RCC 7860 (cell line): ENCODE results near the gene THOC7.

ENCODE experiments used
- DNase-seq: peaks from one replicate; pipeline ENCODE4 v3.0.0-alpha.2; 2015; ENCODE audit warnings: low spot score
- FAIRE-seq: peaks from 2 replicates; lab custom pipeline; 2012; peaks lifted over from hg19 to GRCh38; lab: Jason Lieb, UNC

THOC7 gene

DNA sequence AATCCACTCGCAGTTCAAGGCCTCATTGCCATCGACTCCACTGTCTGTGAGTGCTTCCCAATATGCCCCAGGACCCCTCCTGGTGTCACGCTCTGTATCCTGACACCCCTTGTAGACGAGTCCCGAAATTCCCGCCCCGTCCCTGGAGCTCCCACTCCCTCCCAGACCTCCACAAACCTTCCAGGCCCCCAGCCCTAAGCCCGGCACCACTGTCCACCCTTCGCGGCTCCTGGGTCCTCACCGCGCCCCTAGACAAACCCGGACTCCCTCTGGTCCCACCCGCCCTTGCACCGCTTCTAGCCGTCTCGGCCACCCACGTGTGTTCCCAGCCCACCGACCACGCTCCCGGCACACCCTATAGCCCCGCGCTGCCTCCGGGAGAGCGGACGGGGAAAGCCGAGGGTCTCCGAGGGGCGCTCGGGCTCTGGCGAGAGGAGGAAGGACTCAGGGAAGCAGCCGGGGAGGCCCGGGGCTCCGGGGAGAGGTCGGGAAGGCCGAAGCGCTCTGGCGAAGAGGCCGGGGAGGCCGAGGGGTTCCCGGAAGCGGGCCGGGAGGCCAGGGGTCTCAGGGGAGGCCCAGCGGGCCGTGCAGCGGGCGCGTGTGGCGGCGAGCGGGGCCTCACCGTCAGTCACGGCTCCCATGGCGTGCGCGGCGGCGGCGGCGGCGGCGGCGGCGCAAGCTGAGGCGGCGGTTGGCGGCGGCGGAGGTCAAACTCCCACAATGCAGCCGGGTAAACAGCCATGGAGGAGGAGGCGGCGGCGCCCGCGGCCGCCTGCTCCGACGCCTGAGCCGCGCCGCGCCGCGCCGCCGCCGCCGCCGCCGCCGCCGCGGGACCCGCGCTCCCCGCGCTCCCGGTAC, at the start of gene THOC7, which contains the start of gene ATXN7:
TSS of gene THOC7 (minus strand) at position 656 of the 858 bp plus-strand sequence. CDS start at position 641, 15 bp downstream.
TSS of gene ATXN7 (plus strand) at position 718 of the 858 bp plus-strand sequence. CDS start 48,732 bp downstream, outside the sequence.
- no peak for DNase-seq
- FAIRE-seq, result no peak

DNA sequence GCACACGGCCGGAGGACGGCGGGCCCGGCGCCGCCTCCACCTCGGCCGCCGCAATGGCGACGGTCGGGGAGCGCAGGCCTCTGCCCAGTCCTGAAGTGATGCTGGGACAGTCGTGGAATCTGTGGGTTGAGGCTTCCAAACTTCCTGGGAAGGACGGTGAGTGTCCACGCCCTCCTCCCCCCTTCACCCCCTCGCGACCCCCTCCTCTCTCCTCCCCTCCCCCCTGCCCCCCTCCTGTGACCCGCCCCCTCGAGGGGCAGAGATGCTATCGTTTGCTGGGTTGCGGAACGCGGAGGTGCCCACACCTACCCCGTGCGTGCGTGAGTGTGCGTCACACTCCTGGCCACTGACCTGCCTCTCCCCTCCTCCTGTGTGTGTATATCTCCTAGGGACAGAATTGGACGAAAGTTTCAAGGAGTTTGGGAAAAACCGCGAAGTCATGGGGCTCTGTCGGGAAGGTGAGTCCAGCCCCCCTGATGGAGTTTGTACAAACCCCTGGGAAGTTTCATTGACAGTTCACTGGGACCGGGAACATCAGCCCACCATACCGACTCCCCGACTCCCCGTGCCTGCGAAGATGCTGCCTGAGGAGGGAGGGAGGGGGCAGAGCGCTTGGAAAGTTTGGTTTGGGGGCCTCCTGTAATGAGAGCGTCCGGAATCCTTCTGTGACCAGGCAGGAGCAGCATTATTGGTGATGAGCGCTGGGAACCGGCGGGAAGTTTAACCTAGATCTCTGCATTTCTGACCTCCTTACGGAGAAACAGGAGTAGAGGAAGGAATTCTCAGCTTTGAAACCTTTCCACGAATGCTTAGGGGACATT, 49.4 kb upstream of the THOC7 start:
- DNase-seq (peak; percentile 40), FAIRE-seq (no peak)

DNA sequence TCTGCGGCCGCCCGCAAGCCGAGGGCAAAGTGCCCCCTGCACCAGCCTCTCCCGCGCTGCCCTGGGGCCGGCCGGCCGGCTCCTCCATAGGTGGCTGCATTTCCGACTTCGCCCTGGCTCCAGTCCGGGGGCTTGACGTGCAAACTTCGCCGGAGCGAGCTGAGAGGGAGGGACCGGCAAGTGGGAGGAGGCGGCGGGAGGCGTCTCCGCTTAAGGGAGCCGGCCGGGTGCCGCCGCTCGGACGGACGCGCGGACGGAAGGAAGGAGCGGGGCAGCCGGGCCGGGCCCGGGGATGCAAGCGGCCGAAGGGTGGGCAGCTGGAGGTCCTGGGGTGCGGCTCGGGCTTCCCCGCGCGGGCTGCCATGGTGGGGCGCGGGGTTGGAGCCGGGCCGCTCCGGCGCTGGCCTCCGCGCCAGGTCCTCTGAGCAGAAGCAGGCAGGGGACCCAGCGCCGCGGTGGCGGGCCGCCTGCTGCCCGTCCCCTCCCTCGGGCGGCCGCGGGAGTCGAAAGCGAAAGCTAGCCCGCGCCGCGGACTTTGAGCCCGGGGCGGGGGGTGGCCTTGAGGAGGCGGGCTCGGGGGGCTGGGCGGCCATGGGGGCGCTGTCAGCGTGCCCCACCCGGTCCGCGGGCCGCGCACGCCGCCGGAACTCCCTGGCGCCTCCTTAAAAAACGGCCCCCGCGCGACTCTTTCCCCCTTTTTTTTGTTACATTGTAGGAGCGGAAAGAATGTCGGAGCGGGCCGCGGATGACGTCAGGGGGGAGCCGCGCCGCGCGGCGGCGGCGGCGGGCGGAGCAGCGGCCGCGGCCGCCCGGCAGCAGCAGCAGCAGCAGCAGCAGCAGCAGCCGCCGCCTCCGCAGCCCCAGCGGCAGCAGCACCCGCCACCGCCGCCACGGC, 48.5 kb upstream of the THOC7 start, which contains the start of gene SCAANT1:
TSS of gene SCAANT1 (minus strand) at position 511 of the 895 bp plus-strand sequence.
- FAIRE-seq (no peak), DNase-seq (peak; percentile 59)

DNA sequence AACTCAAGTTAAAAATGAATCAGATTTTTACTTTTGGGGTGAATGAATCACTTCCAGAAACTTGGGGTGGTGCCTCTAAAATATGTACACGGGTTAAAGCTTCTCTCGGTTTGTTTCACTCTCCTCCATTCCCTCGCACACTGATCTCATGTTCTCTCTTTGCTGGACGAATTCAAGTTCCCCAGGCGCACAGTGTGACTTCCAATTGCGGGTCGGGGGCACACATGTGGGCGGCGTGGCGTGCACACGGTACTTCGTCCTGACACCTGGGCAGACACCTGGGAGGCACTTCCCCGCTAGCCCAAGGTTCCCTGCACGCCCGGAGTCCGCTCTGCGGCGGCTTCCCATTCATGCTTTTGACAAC, 47.9 kb upstream of the THOC7 start:
- no peak for FAIRE-seq
- no peak for DNase-seq

DNA sequence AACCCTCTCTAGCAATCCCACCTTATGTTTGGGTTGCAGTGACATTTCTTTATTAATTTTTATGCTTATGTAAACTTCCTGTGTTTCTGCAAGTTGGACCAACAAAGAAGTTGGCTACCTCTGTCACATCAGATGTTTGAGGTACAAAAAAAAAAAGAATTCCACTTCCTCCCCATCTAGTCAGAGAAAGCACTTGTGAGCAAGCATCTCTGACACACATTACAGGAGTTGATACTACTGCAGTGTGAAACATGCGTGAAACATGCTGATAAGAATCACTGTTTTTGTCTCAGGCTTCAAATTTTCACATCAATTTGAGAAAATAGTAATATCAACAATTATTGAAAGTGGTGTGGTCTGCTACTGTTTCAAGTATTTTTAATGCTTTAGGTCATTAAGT, 47.3 kb upstream of the THOC7 start:
- FAIRE-seq, result no peak
- DNase-seq, result no peak

DNA sequence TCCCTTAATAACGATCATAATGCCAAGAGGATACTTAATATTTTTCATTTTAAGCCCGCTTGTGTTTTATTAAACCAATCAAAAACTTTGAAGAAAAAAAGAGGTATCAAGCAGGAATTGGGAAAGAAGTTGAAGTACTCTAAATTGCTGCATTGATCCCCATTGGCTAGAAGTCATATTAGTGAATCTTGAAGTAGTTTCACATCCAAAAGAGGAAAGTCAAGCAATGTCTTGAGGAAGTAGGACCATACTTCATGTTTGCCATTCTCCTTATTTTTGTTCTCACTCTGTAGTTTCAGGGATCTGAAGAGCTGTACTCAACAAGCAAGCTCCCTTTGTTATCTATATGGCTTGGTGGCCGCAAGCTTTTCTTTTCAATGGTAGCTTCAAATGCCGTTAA, 46.4 kb upstream of the THOC7 start:
- FAIRE-seq (no peak), DNase-seq (no peak)

DNA sequence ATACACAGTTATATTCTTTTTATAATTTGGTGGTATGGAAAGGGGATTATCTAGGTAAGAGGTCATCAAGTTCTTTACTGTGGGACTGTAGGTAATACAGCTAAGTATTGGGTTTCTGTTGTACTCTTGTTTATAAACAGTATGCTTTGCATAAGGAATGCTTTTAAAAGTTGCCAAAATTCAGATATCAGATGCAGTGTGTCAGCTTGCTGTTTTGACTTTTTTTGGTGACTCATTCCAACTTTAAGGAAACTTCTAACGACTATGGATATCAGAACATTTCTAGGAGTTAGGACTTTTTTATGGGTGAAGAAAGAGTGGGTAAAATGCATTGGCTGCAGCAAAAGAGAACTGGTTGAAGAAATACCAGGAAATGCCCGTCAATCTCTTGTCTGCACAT, 45.8 kb upstream of the THOC7 start:
- FAIRE-seq (no peak), DNase-seq (no peak)

DNA sequence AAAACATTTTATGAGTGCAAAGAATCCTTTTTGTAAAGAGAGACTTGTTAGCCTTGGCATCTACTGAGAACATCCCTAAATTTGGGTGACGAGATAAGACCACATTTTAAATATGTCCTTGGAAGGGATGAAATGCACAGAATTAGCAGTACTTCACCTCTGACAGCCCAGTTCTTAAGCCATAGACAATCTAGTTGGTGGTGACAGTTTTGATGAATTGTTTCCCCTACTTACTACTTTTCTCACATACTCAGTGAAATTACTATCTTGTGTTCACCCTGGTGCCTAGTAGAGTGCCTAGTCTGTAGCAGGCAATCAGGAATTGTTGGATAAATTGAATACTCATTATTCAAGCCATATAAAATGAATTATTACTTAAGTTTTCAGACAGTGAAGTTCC, 45.2 kb upstream of the THOC7 start:
- FAIRE-seq, result no peak
- DNase-seq, result no peak

DNA sequence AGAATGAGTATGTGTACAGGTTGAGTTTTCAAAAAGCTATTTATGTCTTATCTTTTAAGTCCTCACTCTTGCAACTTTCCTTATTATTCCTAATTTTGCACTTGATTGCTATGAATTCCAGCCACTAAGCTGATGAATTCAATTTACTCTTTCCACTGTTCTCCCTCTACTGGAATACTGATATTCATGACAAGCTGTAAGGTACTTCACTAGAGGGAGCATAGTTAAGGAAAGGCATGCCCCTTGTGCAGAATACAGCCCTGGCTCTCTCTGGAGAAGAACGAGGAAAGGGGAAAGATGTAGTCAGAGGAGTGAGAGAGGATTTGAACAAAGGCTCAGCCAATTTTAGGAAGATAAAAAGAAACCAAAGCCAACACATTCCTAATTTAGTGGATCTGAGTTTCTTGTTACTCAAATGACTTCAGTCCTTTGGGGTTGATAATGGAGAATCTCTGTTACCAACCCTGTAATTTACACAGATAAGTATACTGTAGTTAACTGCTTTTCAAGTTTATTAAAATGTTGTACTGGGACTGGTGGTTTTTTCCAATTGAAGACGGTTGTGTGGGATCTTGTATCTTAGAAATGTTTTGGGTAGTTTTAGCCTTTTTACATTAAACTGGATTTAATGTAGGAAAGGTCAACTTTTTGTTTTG, 44.6 kb upstream of the THOC7 start:
- DNase-seq (no peak), FAIRE-seq (no peak)

DNA sequence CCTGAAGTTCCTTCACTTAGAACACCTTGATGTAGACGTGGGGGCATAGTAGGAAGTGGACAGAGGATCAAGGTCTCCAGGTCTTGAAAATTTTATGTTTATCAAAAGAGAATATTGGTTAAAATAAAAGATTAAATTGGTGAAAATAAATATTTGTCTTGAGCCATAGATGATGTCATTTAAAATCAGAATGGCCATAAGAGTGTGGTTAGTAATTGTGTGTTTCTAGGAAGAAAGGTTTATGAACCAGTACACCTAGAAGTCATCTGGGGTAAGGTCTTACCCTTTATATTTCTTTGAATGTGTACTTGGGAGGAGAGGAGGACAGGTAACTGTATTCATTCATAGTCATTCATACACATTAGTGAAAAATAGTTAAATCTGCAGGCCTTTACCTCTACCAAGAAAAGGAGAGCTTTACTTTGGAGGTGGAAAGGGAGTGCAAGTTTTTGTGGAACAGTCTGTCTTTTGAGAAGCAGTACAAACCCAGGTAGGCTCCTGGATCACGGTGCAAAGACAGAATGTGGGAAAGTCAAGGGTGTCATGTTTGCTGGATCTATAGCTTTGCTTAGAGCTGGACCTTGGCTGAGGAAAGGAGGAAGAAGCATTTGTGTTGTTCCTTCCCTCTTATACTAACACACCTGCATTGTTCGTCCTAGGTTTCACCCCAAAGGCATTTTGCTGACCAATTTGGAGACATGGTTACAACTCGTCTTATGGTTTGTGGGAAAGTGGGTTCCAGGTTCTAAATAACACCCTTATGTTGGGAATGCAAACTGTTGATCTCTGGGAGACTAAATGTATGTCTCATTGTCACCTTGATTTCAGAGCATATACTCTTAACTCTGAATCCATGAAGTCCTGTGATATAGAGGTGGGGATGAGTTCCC, 42.4 kb upstream of the THOC7 start:
- FAIRE-seq, result no peak
- DNase-seq, result no peak

DNA sequence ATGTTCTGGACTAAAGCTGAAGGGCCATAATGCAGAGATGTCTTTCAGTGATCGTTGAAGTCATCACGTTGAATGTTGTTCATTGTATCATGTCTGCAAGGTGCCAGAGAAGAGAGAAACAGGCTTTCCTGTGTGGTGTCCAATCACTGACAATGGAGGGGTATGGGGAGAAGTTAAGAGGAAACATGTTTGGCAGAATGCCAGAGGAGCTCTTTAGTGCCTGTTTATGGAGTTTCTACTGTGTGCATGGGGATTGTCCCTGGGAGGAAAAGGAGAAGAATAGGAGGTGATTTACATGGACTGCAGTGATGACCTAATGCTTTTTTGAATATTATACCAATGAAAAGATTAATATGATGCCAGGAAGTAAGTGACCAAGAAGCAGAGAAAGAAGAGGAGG, 36.9 kb upstream of the THOC7 start:
- FAIRE-seq (no peak), DNase-seq (no peak)

DNA sequence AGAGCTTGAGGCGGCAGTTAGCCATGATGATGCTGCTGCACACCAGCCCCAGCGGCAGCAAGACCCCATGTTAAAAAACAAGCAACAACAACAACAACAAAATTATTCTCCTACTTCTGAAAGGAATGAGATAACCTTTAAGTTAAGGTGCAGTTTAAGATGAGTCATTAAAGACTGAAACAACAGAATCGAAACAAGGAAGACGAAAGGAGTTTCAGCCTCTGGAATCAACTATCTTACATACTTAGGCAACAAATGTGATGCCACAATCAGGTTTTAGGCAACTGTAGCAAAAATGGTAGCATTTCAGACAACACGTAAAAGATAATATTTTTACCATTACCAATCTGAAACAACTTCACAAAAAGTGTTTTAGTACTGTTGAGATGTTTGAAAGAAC, 36.4 kb upstream of the THOC7 start:
- FAIRE-seq (no peak), DNase-seq (no peak)

DNA sequence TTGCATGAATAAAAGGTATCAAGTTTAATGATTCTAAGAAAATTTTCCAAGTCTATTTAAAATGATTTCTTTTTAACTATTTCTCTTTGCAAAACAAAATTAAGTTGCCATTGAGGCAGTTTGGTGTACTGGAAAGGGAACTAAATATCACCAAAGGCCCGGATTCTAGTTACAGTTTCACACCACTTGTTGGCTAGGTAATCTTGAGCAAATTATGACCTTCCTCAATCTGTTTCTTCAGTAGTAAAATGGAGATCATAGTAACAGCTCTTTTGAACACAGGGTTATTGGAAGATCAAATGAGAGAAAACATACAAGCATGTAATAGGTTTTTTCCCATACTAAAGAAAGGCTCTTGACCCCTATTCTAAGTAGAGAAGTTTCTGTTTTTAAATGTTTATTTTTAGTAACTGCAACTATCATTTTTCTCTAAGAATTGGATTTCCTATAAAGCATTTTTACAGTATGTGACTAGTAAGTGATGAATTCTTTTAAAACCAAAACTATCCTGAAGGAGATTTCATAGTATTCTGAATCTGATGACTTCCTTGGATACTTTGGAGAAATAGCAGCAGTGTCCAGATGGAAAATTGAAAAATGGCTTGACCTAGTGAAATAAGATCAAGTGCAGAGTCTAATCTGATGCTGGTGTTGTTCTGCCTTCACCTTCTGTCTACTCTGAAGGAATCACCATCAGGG, 32.9 kb upstream of the THOC7 start:
- DNase-seq, result no peak
- no peak for FAIRE-seq

DNA sequence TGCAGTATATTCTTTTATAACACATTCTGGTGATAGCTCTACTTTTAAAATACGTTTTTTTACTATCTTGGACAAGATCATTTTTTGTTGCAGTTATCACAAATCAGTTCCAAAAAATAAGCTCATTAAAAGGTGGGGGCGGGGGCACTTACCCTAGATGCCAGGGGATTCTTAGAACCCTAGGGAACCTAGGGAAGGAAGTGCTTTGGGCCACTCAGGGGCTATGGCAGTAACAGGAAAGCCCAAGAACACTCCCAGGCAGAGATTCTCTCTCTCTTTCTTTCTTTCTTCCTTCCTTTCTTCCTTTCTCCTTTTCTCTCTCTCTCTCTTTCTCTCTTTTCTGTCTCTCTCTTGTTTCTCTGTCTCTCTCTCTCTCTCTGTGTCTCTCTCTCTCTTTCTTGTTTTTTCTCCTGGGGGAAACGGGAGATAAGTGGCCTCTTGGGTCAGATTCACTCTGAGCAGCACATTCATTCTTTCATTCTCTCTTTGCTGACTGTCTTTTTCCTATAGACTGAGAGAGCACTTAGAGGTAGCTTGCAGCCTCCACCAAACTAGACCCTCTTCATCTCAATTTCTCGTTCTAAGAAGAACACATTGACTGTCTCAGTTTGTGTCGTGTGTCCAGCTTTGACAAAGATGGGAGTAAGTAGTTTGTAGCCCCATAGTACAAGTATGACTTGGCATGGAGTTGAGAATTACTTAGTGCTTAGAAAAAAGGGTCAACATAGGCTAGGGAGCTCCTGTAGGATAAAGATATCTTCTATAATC, 32.0 kb upstream of the THOC7 start:
- no peak for DNase-seq

DNA sequence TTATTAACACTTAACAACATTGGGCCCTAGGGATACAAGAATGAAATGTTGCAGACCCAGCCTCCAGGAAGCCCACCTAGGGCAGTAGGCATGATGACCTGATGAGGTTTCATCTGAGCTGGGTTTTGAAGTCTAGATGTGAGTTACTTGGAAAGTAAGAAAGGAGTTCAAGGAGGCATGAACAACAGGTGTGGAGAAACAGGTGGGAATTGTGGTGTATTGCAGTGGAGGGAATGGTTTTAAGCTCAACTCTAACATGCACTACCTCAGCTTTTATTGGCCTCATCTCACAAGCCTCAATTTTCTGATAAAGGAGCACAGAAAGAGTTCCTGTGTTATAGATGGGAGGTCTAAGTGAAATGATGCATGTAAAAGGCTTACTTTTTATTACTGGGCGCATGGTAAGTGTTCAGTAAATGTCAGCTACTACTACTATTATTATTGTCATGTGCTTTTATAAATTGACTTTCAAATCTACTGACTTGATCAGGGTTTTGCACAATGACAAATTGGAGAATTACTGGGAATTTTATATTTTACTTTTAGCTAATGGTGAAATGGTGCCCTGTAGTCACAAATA, 29.3 kb upstream of the THOC7 start:
- DNase-seq (no peak), FAIRE-seq (no peak)

More for the DNA sequence above, 32.0 kb upstream of the THOC7 start:
- FAIRE-seq, result no peak

DNA sequence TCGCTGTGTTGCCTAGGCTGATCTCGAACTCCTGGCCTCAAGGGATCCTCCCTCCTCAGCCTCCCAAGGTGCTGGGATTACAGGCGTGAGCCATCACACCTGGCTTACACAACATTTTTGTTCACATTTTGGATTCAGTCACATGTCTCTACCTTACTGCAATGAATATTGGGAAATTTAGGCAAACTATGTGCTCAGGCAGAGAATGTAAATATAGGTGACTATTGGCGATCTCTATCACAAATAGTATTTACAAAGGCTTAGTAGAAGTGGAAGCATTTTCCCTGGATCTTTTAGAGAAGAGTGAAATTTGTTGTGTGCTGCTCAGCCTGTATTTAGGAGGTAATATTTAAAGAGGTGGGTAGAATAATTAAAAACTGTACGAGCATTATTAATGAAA, 27.9 kb upstream of the THOC7 start:
- no peak for DNase-seq
- no peak for FAIRE-seq

DNA sequence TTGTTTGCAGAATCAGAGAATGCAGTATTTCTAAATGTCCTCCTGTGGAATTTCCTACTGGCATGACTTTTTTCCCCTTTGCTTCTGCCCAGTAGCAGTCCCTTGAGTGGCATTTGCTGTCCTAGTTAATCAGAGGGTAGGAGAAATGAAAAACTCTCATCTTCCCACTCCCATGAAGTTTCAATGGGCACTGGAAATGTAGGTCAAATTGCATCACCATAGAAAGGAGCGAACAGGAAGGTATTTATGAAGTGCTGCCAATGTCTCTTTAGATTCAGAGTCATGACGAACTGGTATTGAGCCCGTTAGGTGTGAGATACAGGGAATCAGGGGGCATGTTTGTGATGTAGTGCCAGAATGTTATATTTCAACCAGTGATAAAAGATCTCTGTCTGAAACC, 23.3 kb upstream of the THOC7 start:
- FAIRE-seq (no peak), DNase-seq (no peak)

DNA sequence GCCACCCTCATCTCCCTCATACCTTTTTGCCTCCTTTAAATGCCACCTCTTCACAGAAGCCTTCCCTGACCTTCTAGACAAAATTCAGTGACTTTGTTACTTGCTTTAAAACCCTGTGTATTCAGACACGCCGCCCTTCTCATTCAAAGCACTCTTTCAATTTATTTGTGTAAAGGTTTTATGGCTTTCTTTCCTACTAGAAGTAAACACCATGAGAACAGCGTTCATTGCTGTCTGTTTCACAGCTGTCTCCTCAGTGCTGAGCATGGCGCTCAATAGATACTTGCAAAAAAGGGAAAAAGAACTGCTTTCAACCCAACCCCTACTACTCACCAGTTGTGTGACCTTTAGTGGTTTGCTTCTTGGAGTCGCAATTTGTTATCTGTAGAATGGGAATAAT, 17.0 kb upstream of the THOC7 start:
- DNase-seq (no peak), FAIRE-seq (no peak)
